Transverse colon (tissue), 4 donors: Measurements from ENCODE around the gene CEACAM19. TPM values are rescaled to one million over a fixed set of nuclear protein-coding genes. Genes with fewer than 3 reads are reported as not detected.

ENCODE experiments used
- DNase-seq: peaks from one replicate; pipeline ENCODE4 v3.0.0-alpha.2; 2019
- H3K27ac ChIP-seq, 4 donors: fragments of 200-600 bp; sonication (generic); 2 replicates each; pipeline ENCODE4 v1.5.1; 2016 to 2018; ENCODE audit warnings: inconsistent platforms in 4 of 4
- H3K27me3 ChIP-seq: fragments of 200-600 bp; sonication (generic); 2 replicates; pipeline ENCODE4 v1.5.1; 2017; ENCODE audit warnings: inconsistent platforms
- H3K36me3 ChIP-seq, 4 donors: fragments of 200-600 bp; sonication (generic); 2 replicates each; pipeline ENCODE4 v1.5.1; 2017 to 2019; ENCODE audit warnings: inconsistent platforms in 4 of 4
- H3K4me1 ChIP-seq, 4 donors: fragments of 200-600 bp; sonication (generic); 2 replicates each; pipeline ENCODE4 v1.5.1; 2017 to 2020; ENCODE audit warnings: inconsistent platforms in 4 of 4
- H3K4me3 ChIP-seq, 4 donors: fragments of 200-600 bp; sonication (generic); 1 replicate in 1 of 4; 2 replicates in 3 of 4; pipeline versions ENCODE4 v1.5.1 to v1.6.1; 2017 to 2019; ENCODE audit warnings: inconsistent platforms in 4 of 4
- H3K9me3 ChIP-seq, 2 donors: fragments of 200-600 bp; sonication (generic); 2 replicates each; pipeline ENCODE4 v1.5.1; 2017 to 2019; ENCODE audit warnings: inconsistent platforms in 2 of 2
- CTCF ChIP-seq, 5 experiments: fragments of 200-600 bp in 3 of 5; fragments of 450-650 bp in 2 of 5; sonication (generic) in 3 of 5; IDR thresholded peaks; 1 replicate in 2 of 5; 2 replicates in 3 of 5; pipeline ENCODE4 v1.5.1; 2016 to 2017; ENCODE audit warnings: antibody characterized with exemption in 5 of 5, inconsistent platforms in 3 of 5, mild to moderate bottlenecking in 2 of 5, moderate library complexity in 1 of 5
- EP300 ChIP-seq: sonication (generic); formaldehyde crosslinking; IDR thresholded peaks from one replicate; pipeline ENCODE4 v1.6.1; 2017; ENCODE audit warnings: antibody characterized with exemption, low read depth
- POLR2A ChIP-seq: fragments of 450-650 bp; IDR thresholded peaks from one replicate; pipeline ENCODE4 v1.6.1; 2016; ENCODE audit warnings: antibody characterized with exemption, mild to moderate bottlenecking, moderate library complexity
- POLR2AphosphoS5 ChIP-seq, 3 donors: sonication (generic); formaldehyde crosslinking; IDR thresholded peaks; one replicate each; pipeline ENCODE4 v1.6.1; 2016; ENCODE audit warnings: antibody characterized with exemption in 3 of 3
- WGBS, 2 donors: methylation state at CpG; one replicate each; pipeline ENCODE4 v1.1.5; 2018; ENCODE audit warnings: low coverage in 1 of 2; 5-methylcytosine and 5-hydroxymethylcytosine counted together
- in situ Hi-C, 4 donors: fragments of 200-750 bp; cut with MboI; loops; one replicate each; pipeline versions ENCODE4 v1.15.0 to v1.15.1; 2017; ENCODE audit warnings: low sequenced_read_pairs in 3 of 4, low pct_ligation_motif_present in 1 of 4, low pct_unique_long_range_greater_than_20kb in 1 of 4
- intact Hi-C: fragments of 100-400 bp; cut with DNase I; formaldehyde crosslinking; loops from one replicate; pipeline ENCODE4 v1.15.1; 2023; ENCODE audit warnings: low total_unique reads
- total RNA-seq, 4 donors: library from RNA; depleted of rRNA; stranded (reverse); fragments of >200 nt; gene quantifications; one replicate each; pipeline ENCODE4 v1.1.0, GENCODE V29; 2016

Gene CEACAM19
- total RNA-seq, 4 donors from 2014 or later: 3.8 to 19.1 (median 9.9) TPM

DNA sequence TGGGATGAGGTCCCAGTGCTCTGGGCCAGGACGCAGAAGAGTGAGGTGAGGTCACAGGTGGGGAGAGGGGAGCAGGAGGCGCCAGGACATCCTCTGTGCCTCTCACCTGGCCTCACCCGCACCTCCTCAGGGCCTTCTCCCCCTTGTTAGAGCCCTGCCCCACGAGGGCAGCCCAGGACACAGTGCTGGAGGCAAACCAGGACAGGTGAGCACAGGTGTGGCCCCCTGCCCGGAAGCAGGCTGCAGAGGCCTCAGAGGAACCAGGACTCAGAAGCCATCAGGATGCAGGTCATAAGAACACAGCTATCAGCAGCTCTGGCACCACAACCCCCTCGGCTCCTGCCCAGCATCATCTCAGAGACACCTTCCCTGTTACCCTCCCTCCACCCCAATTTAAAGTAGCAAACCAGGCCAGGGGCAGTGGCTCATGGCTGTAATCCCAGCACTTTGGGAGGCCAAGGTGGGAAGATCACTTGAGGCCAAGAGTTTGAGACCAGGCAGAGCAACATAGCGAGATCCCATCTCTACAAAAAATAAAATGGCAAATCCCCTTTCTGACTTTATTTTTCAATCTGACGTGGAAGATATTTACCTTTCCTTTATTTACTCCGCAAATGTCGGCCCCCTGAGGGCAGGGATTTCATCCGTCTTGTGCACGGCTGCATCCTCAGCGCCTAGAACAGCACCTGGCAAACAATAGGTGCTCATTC lies 27.4 kb downstream of the CEACAM19 start, which contains the start of gene CEACAM16:
Gene CEACAM16 (plus strand): TSS at position 660 of the 710 bp plus-strand sequence. CDS start 2,306 bp downstream, outside the sequence.
- in situ Hi-C loops (no loop called here), intact Hi-C loops (no loop called here)
- WGBS, 2 donors: 68 to 86% methylated on average over 7 to 12 of the region's 13 CpGs
- Histone ChIP-seq H3K36me3 (no peaks in the 10 kb centered on the region), H3K9me3 (no peaks in the 10 kb centered on the region), H3K27ac (peak within 1 kb of the TSS in 3 of 4 donors; percentile 15 to 91 (median 86)), H3K4me3 (no peak within 1 kb of the TSS), H3K27me3 (no peaks in the 10 kb centered on the region), H3K4me1 (peaks cover 0 to 33% (median 22%) of the 10 kb centered on the region in 4 donors)
- peak; percentile 53 for DNase-seq
- TF ChIP-seq CTCF (IDR thresholded peaks at IDR 0.05) (no peak), POLR2AphosphoS5 (IDR thresholded peaks at IDR 0.05) (no peak), EP300 (no peak), POLR2A (no peak)

GRCh38 chr19:44700547-44700946 lies 29.3 kb downstream of the CEACAM19 start:
- 81 to 100% methylated on average over 2 to 5 of the region's 5 CpGs for WGBS, 2 donors
- Histone ChIP-seq H3K27ac (peak overlapping the region in 3 of 4 donors; percentile 21 to 25 (median 21)), H3K36me3 (no peaks in the 10 kb centered on the region), H3K4me3 (no peak overlapping the region), H3K4me1 (peaks cover 0 to 21% (median 13%) of the 10 kb centered on the region in 4 donors), H3K27me3 (no peaks in the 10 kb centered on the region), H3K9me3 (no peaks in the 10 kb centered on the region)
- TF ChIP-seq CTCF (IDR thresholded peaks at IDR 0.05): no peak
- TF ChIP-seq POLR2AphosphoS5 (IDR thresholded peaks at IDR 0.05): no peak
- TF ChIP-seq POLR2A: no peak
- no peak for TF ChIP-seq EP300
- in situ Hi-C loops (no loop called here), intact Hi-C loops (no loop called here)
- DNase-seq: no peak

DNA sequence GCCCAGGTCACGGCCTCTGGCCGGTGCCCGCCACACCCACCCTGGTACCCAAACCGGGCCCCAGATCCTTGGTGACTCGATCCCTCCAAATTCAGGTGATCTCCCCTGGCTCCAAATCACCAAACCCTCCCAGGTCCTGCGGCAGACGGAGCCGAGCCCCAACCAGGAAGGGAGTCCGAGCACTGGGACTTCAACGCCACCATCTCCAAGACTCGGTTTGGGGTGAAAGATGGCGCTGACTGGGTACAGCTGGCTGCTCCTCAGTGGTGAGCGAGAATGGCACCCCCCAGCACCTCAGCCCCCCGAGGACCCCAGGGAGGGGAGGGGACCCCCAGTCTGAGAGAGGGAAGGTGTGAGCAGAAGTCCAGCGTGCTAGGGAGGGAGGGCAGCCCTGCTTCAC lies 29.9 kb downstream of the CEACAM19 start:
- H3K4me1 ChIP-seq: peaks cover 0 to 21% (median 11%) of the 10 kb centered on the region in 4 donors
- in situ Hi-C loops: no loop called here
- H3K9me3 ChIP-seq: no peaks in the 10 kb centered on the region
- TF ChIP-seq POLR2A (no peak), CTCF (IDR thresholded peaks at IDR 0.05) (no peak), POLR2AphosphoS5 (IDR thresholded peaks at IDR 0.05) (no peak), EP300 (no peak)
- peak overlapping the region in 3 of 4 donors; percentile 21 to 25 (median 21) for H3K27ac ChIP-seq
- no peaks in the 10 kb centered on the region for H3K27me3 ChIP-seq
- no peak for DNase-seq
- 79% methylated on average over 15 of the region's 15 CpGs; no CpG with 5 or more reads in 1 of the 2 donors for WGBS, 2 donors
- intact Hi-C loops: no loop called here
- H3K36me3 ChIP-seq: no peaks in the 10 kb centered on the region
- no peak overlapping the region for H3K4me3 ChIP-seq

DNA sequence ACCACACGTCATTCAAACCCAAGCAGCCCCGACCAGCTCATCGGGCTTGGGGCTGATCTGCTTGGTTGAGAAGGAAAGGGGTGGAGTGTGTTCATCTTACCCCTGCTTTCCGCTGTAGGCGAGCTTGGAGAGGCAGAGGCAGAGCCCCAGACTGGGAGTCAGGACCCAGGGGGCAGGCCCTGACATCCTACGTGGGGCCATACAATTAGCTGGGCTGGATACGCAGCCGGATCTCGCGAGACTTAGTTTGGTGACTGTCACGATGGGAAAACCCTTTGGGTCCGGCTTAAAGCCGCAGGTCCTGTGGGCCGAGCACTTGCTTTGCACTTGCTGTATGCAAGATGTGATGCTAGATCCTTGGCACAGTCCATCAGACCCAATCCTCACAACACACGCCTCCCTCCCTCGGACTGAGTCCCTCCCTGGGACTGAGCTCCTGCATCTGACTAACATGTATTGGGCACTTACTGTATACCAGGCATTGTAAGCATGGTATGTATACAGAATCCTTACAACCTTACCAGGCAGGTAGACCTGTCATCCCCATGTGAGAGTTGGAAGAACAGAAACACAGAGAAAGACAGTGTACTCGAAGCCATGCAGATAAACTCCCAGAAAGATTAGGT lies 31.4 kb downstream of the CEACAM19 start:
- Histone ChIP-seq H3K27me3 (no peaks in the 10 kb centered on the region), H3K9me3 (no peaks in the 10 kb centered on the region), H3K4me1 (peaks cover 0 to 21% (median 10%) of the 10 kb centered on the region in 4 donors), H3K27ac (no peak overlapping the region), H3K36me3 (no peaks in the 10 kb centered on the region), H3K4me3 (no peak overlapping the region)
- in situ Hi-C loops: no loop called here
- TF ChIP-seq POLR2AphosphoS5 (IDR thresholded peaks at IDR 0.05) (no peak), CTCF (IDR thresholded peaks at IDR 0.05) (no peak), EP300 (no peak), POLR2A (no peak)
- DNase-seq: no peak
- 86 to 100% methylated on average over 2 to 17 of the region's 17 CpGs for WGBS, 2 donors
- intact Hi-C loops: no loop called here
